Keratinocyte (primary cell): ENCODE measurements around the gene BCAS3. TPM values are rescaled to one million over a fixed set of nuclear protein-coding genes. Genes with fewer than 3 reads are reported as not detected.

Source experiments
- DNase-seq: peaks from one replicate; pipeline ENCODE4 v3.0.0-alpha.2; 2011; ENCODE audit warnings: low read depth, missing footprints, low spot score
- FAIRE-seq: peaks from 2 replicates; lab custom pipeline; 2011; peaks lifted over from hg19 to GRCh38; lab: Jason Lieb, UNC
- H2AFZ ChIP-seq: 2 replicates; pipeline ENCODE4 v1.6.0; 2012; ENCODE audit warnings: low read length, control low read depth, inconsistent platforms; ENCODE audit not compliant: control insufficient read depth
- H3K27ac ChIP-seq: 2 replicates; pipeline ENCODE4 v1.5.1; 2011; ENCODE audit warnings: low read length; ENCODE audit not compliant: control insufficient read depth, insufficient read depth
- H3K27me3 ChIP-seq: 3 replicates; pipeline ENCODE4 v1.6.0; 2011; ENCODE audit warnings: low read length; ENCODE audit not compliant: control insufficient read depth, insufficient read depth; ENCODE audit errors: extremely low read depth
- H3K36me3 ChIP-seq, 2 experiments: 2 replicates in 1 of 2; 3 replicates in 1 of 2; pipeline ENCODE4 v1.5.1; 2011; ENCODE audit warnings: low read length in 2 of 2, mild to moderate bottlenecking in 1 of 2; ENCODE audit not compliant: control insufficient read depth in 2 of 2, insufficient read depth in 2 of 2; ENCODE audit errors: extremely low read depth in 1 of 2
- H3K4me1 ChIP-seq: 3 replicates; pipeline ENCODE4 v1.5.1; 2011; ENCODE audit warnings: low read length; ENCODE audit not compliant: control insufficient read depth, insufficient read depth; ENCODE audit errors: extremely low read depth
- H3K4me2 ChIP-seq: 3 replicates; pipeline ENCODE4 v1.6.0; 2011; ENCODE audit warnings: low read depth, low read length; ENCODE audit not compliant: control insufficient read depth, insufficient read depth; ENCODE audit errors: extremely low read depth
- H3K4me3 ChIP-seq, 3 experiments: fragments of 200-600 bp in 1 of 3; sonication (generic) in 1 of 3; 2 replicates in 2 of 3; 3 replicates in 1 of 3; pipeline ENCODE4 v1.5.1; 2011 to 2016; ENCODE audit warnings: low read length in 3 of 3, mild to moderate bottlenecking in 3 of 3, control low read depth in 2 of 3, inconsistent platforms in 1 of 3, low read depth in 1 of 3, mixed read lengths in 1 of 3, mixed run types in 1 of 3, moderate library complexity in 1 of 3; ENCODE audit not compliant: control insufficient read depth in 2 of 3, insufficient read depth in 2 of 3; ENCODE audit errors: extremely low read depth in 1 of 3
- H3K79me2 ChIP-seq: 2 replicates; pipeline ENCODE4 v1.6.0; 2012; ENCODE audit warnings: low read length; ENCODE audit not compliant: control insufficient read depth, insufficient read depth
- H3K9ac ChIP-seq: 3 replicates; pipeline ENCODE4 v1.6.0; 2011; ENCODE audit warnings: low read length; ENCODE audit not compliant: control insufficient read depth, insufficient read depth; ENCODE audit errors: extremely low read depth
- H3K9me1 ChIP-seq: 3 replicates; pipeline ENCODE4 v1.6.0; 2011; ENCODE audit warnings: low read length; ENCODE audit not compliant: control insufficient read depth, insufficient read depth; ENCODE audit errors: extremely low read depth
- H3K9me3 ChIP-seq: 2 replicates; pipeline ENCODE4 v1.5.1; 2012; ENCODE audit warnings: low read depth, low read length; ENCODE audit not compliant: control insufficient read depth
- H4K20me1 ChIP-seq: 3 replicates; pipeline ENCODE4 v1.6.0; 2011; ENCODE audit warnings: low read length; ENCODE audit not compliant: control insufficient read depth, insufficient read depth; ENCODE audit errors: extremely low read depth
- CTCF ChIP-seq, 3 experiments: IDR thresholded peaks in 1 of 3; conservative IDR thresholded peaks in 1 of 3; optimal IDR thresholded peaks in 1 of 3; 2 replicates in 2 of 3; 3 replicates in 1 of 3; pipeline versions ENCODE3 to v1.5.1; 2011; ENCODE audit warnings: low read length in 3 of 3, mild to moderate bottlenecking in 3 of 3, moderate library complexity in 2 of 3, control low read depth in 1 of 3, inconsistent platforms in 1 of 3; ENCODE audit not compliant: insufficient read depth in 2 of 3; ENCODE audit errors: extremely low read depth in 1 of 3
- EZH2 ChIP-seq: IDR thresholded peaks from one replicate; pipeline ENCODE4 v1.6.1; 2012; ENCODE audit warnings: inconsistent platforms, mild to moderate bottlenecking, low read length, moderate library complexity
- dilution Hi-C: fragments of 300-500 bp; cut with MboI; formaldehyde crosslinking; loops from one replicate; pipeline ENCODE4 v1.7.0; 2020; ENCODE audit warnings: low sequenced_read_pairs; ENCODE audit not compliant: extremely low pct_ligation_motif_present
- polyA plus RNA-seq, 5 experiments: library from polyadenylated mRNA; depleted of rRNA in 3 of 5; stranded (reverse) in 3 of 5; stranded (forward) in 1 of 5; unstranded in 1 of 5; fragments of >200 nt; gene quantifications; 1 replicate in 1 of 5; 2 replicates in 3 of 5; 3 replicates in 1 of 5; pipeline versions ENCODE4 v1.2.1 to v1.2.3, GENCODE V29; 2011 to 2012; ENCODE audit warnings: missing spikeins in 2 of 5, low read depth in 1 of 5, low replicate concordance in 1 of 5

The BCAS3 gene
- polyA plus RNA-seq, 1 donor (not counting 4 experiments of a cell fraction or from before 2014, with no cell fraction given), result 11.8 TPM

GRCh38 chr17:60857556-60858080 lies 180.0 kb downstream of the BCAS3 start:
- Histone ChIP-seq H3K4me2 (no peak overlapping the region), H3K9ac (no peak overlapping the region), H3K9me3 (no peaks in the 10 kb centered on the region), H3K36me3 (no peaks in the 10 kb centered on the region), H3K79me2 (no peaks in the 10 kb centered on the region), H2AFZ (no peak overlapping the region), H3K27me3 (no peaks in the 10 kb centered on the region), H3K4me3 (no peak overlapping the region), H3K27ac (no peak overlapping the region), H3K9me1 (no peaks in the 10 kb centered on the region), H3K4me1 (no peaks in the 10 kb centered on the region), H4K20me1 (no peaks in the 10 kb centered on the region)
- DNase-seq (no peak), FAIRE-seq (no peak)
- dilution Hi-C loops, result no loop called here
- TF ChIP-seq EZH2 (no peak), CTCF (optimal IDR thresholded peaks at IDR 0.05 in 1 of 3, IDR thresholded peaks at IDR 0.05 in 1 of 3, conservative IDR thresholded peaks at IDR 0.05 in 1 of 3; ENCODE audit: extremely low read depth in 1 of 3, insufficient read depth in 2 of 3, low read length in 3 of 3) (no peak)

- Histone ChIP-seq H3K79me2 (no peaks in the 10 kb centered on the region), H2AFZ (no peak overlapping the region), H3K36me3 (no peaks in the 10 kb centered on the region), H3K4me3 (no peak overlapping the region), H3K4me1 (no peaks in the 10 kb centered on the region), H3K27me3 (no peaks in the 10 kb centered on the region), H3K27ac (no peak overlapping the region), H3K9ac (no peak overlapping the region), H3K9me1 (no peaks in the 10 kb centered on the region), H3K9me3 (no peaks in the 10 kb centered on the region), H3K4me2 (no peak overlapping the region), H4K20me1 (no peaks in the 10 kb centered on the region)
- DNase-seq (no peak), FAIRE-seq (no peak)
- TF ChIP-seq CTCF (optimal IDR thresholded peaks at IDR 0.05 in 1 of 3, IDR thresholded peaks at IDR 0.05 in 1 of 3, conservative IDR thresholded peaks at IDR 0.05 in 1 of 3; ENCODE audit: extremely low read depth in 1 of 3, insufficient read depth in 2 of 3, low read length in 3 of 3) (no peak), EZH2 (no peak)
- dilution Hi-C loops, result no loop called here
Observed at GRCh38 chr17:60862482-60862881, 184.8 kb downstream of the BCAS3 start.
